ENCODE measurements around the gene INVS.
"Not testable (repeated sequence)": the region's sequence is repeated elsewhere in the genome, so short reads cannot be mapped to it uniquely, and the experiment has no call there.

The INVS gene

GRCh38 chr9:100322954-100323536 is 224.0 kb downstream of the INVS start (continued):
- TF ChIP-seq PATZ1 (CRISPR knock-in tag; IDR thresholded peaks at IDR 0.05; ENCODE audit: borderline replicate concordance) = no peak
- TF ChIP-seq ZNF565 (CRISPR knock-in tag; conservative IDR thresholded peaks at IDR 0.05; ENCODE audit: low read depth) = no peak

- ATAC-seq = 0 out of 3 replicates have a peak, but pooled peaks have one; percentile 24
- TF ChIP-seq POU6F1 (CRISPR knock-in tag; IDR thresholded peaks at IDR 0.05; ENCODE audit: borderline replicate concordance, low read depth) (no peak), ISL1 (CRISPR knock-in tag; IDR thresholded peaks at IDR 0.05) (no peak)
Observed at GRCh38 chr9:100324594-100325200, 225.7 kb downstream of the INVS start.

GRCh38 chr9:100338736-100339135 is 239.7 kb downstream of the INVS start:
- ATAC-seq = not testable (repeated sequence)

- TF ChIP-seq TOX (CRISPR knock-in tag; IDR thresholded peaks at IDR 0.05; ENCODE audit: borderline replicate concordance) = no peak
- no peak for TF ChIP-seq BACH2 (CRISPR knock-in tag; IDR thresholded peaks at IDR 0.05; ENCODE audit: borderline replicate concordance)
- no peak for TF ChIP-seq CREB5 (CRISPR knock-in tag; IDR thresholded peaks at IDR 0.05; ENCODE audit: low read depth)
- TF ChIP-seq PATZ1 (CRISPR knock-in tag; IDR thresholded peaks at IDR 0.05; ENCODE audit: borderline replicate concordance) = no peak
- TF ChIP-seq ZC3H10 (CRISPR knock-in tag; IDR thresholded peaks at IDR 0.05) = no peak
- TF ChIP-seq ZFP3 (CRISPR knock-in tag; IDR thresholded peaks at IDR 0.05) = no peak
- no peak for TF ChIP-seq OSR1 (CRISPR knock-in tag; IDR thresholded peaks at IDR 0.05)
- TF ChIP-seq RARB (CRISPR knock-in tag; IDR thresholded peaks at IDR 0.05) = no peak
- no peak for TF ChIP-seq TSHZ2 (CRISPR knock-in tag; IDR thresholded peaks at IDR 0.05)
- TF ChIP-seq ZNF565 (CRISPR knock-in tag; conservative IDR thresholded peaks at IDR 0.05; ENCODE audit: low read depth) = no peak
- no peak for TF ChIP-seq ESRRG (CRISPR knock-in tag; IDR thresholded peaks at IDR 0.05)
- TF ChIP-seq TCF4 (CRISPR knock-in tag; IDR thresholded peaks at IDR 0.05; ENCODE audit: borderline replicate concordance) = no peak
- no peak for TF ChIP-seq ZFP30 (CRISPR knock-in tag; IDR thresholded peaks at IDR 0.05)
- TF ChIP-seq ZNF70 (CRISPR knock-in tag; IDR thresholded peaks at IDR 0.05) = no peak
- ATAC-seq = no peak
Observed at GRCh38 chr9:100340224-100340623, 241.2 kb downstream of the INVS start.

- no peak for ATAC-seq
- TF ChIP-seq CREB5 (CRISPR knock-in tag; IDR thresholded peaks at IDR 0.05; ENCODE audit: low read depth) = no peak
- no peak for TF ChIP-seq RARB (CRISPR knock-in tag; IDR thresholded peaks at IDR 0.05)
- no peak for TF ChIP-seq PATZ1 (CRISPR knock-in tag; IDR thresholded peaks at IDR 0.05; ENCODE audit: borderline replicate concordance)
- no peak for TF ChIP-seq ZC3H10 (CRISPR knock-in tag; IDR thresholded peaks at IDR 0.05)
- TF ChIP-seq ZNF565 (CRISPR knock-in tag; conservative IDR thresholded peaks at IDR 0.05; ENCODE audit: low read depth) = no peak
- TF ChIP-seq POU6F1 (CRISPR knock-in tag; IDR thresholded peaks at IDR 0.05; ENCODE audit: borderline replicate concordance, low read depth) = no peak
- TF ChIP-seq ZNF8 (CRISPR knock-in tag; IDR thresholded peaks at IDR 0.05) = no peak
- TF ChIP-seq GLIS3 (CRISPR knock-in tag; IDR thresholded peaks at IDR 0.05) = no peak
- TF ChIP-seq ZFP3 (CRISPR knock-in tag; IDR thresholded peaks at IDR 0.05) = no peak
Observed at GRCh38 chr9:100341889-100342288, 242.8 kb downstream of the INVS start.

Measured in SK-N-SH treated with all-trans-retinoic acid at 6 μM for 48 hours (cell line).